ENCODE data around the gene EMCN. TPM values are rescaled to one million over a fixed set of nuclear protein-coding genes. Genes with fewer than 3 reads are reported as not detected.
A peak's percentile ranks its signal among the peaks of the same experiment; 100 is the strongest.

The EMCN gene
- total RNA-seq, 1 experiment from 2014 or later: not detected

DNA sequence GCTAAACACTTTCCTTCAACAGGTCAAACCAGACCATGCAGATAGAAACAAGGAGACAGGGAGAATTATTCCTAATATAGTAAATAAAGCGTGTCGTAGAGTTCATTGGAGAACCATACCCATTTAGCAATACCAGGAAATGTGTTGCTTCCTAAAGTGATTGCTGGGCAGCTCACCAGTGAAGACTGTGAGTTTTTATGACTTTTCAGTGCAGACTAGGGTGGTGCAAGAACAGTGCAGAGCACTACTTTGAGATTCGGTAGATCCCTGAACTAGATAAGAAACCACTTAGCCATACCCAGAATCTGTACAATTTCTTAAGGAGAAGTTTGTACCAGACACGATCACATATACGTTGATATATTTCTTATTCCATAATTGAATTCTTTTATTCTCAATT, 87.4 kb downstream of the EMCN start:
- no peaks in the 10 kb centered on the region for H3K4me1 ChIP-seq (ENCODE audit: low read length)
- DNase-seq: no peak
- H3K79me2 ChIP-seq (ENCODE audit: low read length): no peaks in the 10 kb centered on the region
- H4K20me1 ChIP-seq (ENCODE audit: insufficient read depth, low read depth, low read length): no peaks in the 10 kb centered on the region
- H3K27me3 ChIP-seq (ENCODE audit: low read length): no peaks in the 10 kb centered on the region
- H2AFZ ChIP-seq (ENCODE audit: low read length): no peak overlapping the region
- no peaks in the 10 kb centered on the region for H3K9me2 ChIP-seq (replicated peaks; ENCODE audit: insufficient read depth, low read length)
- H3K9me3 ChIP-seq (ENCODE audit: low read length): no peaks in the 10 kb centered on the region
- H3K9ac ChIP-seq (ENCODE audit: low read length): no peak overlapping the region
- H3K27ac ChIP-seq (ENCODE audit: low read length): no peak overlapping the region
- H3K4me3 ChIP-seq (ENCODE audit: low read length): no peak overlapping the region
- H3K4me2 ChIP-seq (ENCODE audit: low read depth, low read length, poor library complexity, severe bottlenecking): no peak overlapping the region
- H3K36me3 ChIP-seq (ENCODE audit: insufficient read depth, low read length): no peaks in the 10 kb centered on the region

GRCh38 chr4:100429616-100430015, 88.2 kb downstream of the EMCN start:
- Histone ChIP-seq H3K27me3 (ENCODE audit: low read length) (no peaks in the 10 kb centered on the region), H3K9me3 (ENCODE audit: low read length) (no peaks in the 10 kb centered on the region), H4K20me1 (ENCODE audit: insufficient read depth, low read depth, low read length) (no peaks in the 10 kb centered on the region), H2AFZ (ENCODE audit: low read length) (no peak overlapping the region), H3K4me2 (ENCODE audit: low read depth, low read length, poor library complexity, severe bottlenecking) (no peak overlapping the region), H3K9ac (ENCODE audit: low read length) (no peak overlapping the region), H3K27ac (ENCODE audit: low read length) (no peak overlapping the region), H3K9me2 (replicated peaks; ENCODE audit: insufficient read depth, low read length) (no peaks in the 10 kb centered on the region), H3K79me2 (ENCODE audit: low read length) (no peaks in the 10 kb centered on the region), H3K36me3 (ENCODE audit: insufficient read depth, low read length) (no peaks in the 10 kb centered on the region), H3K4me3 (ENCODE audit: low read length) (no peak overlapping the region), H3K4me1 (ENCODE audit: low read length) (no peaks in the 10 kb centered on the region)
- DNase-seq: no peak

- Histone ChIP-seq H3K79me2 (ENCODE audit: low read length) (no peaks in the 10 kb centered on the region), H3K27me3 (ENCODE audit: low read length) (no peaks in the 10 kb centered on the region), H3K9me2 (replicated peaks; ENCODE audit: insufficient read depth, low read length) (no peaks in the 10 kb centered on the region), H3K27ac (ENCODE audit: low read length) (no peak overlapping the region), H3K4me1 (ENCODE audit: low read length) (no peaks in the 10 kb centered on the region), H3K36me3 (ENCODE audit: insufficient read depth, low read length) (no peaks in the 10 kb centered on the region), H3K9ac (ENCODE audit: low read length) (no peak overlapping the region), H3K9me3 (ENCODE audit: low read length) (no peaks in the 10 kb centered on the region), H3K4me2 (ENCODE audit: low read depth, low read length, poor library complexity, severe bottlenecking) (no peak overlapping the region), H4K20me1 (ENCODE audit: insufficient read depth, low read depth, low read length) (no peaks in the 10 kb centered on the region), H2AFZ (ENCODE audit: low read length) (no peak overlapping the region), H3K4me3 (ENCODE audit: low read length) (no peak overlapping the region)
- no peak for DNase-seq
These were observed 89.8 kb downstream of the EMCN start for GRCh38 chr4:100428051-100428450.

- no peak overlapping the region for H3K4me3 ChIP-seq (ENCODE audit: low read length)
- DNase-seq: no peak
- no peaks in the 10 kb centered on the region for H3K9me3 ChIP-seq (ENCODE audit: low read length)
- H3K9me2 ChIP-seq (replicated peaks; ENCODE audit: insufficient read depth, low read length): no peaks in the 10 kb centered on the region
- H3K9ac ChIP-seq (ENCODE audit: low read length): no peak overlapping the region
- no peaks in the 10 kb centered on the region for H3K4me1 ChIP-seq (ENCODE audit: low read length)
- no peak overlapping the region for H2AFZ ChIP-seq (ENCODE audit: low read length)
- no peaks in the 10 kb centered on the region for H3K79me2 ChIP-seq (ENCODE audit: low read length)
- H3K27me3 ChIP-seq (ENCODE audit: low read length): no peaks in the 10 kb centered on the region
- no peak overlapping the region for H3K4me2 ChIP-seq (ENCODE audit: low read depth, low read length, poor library complexity, severe bottlenecking)
- no peak overlapping the region for H3K27ac ChIP-seq (ENCODE audit: low read length)
- no peaks in the 10 kb centered on the region for H3K36me3 ChIP-seq (ENCODE audit: insufficient read depth, low read length)
- no peaks in the 10 kb centered on the region for H4K20me1 ChIP-seq (ENCODE audit: insufficient read depth, low read depth, low read length)
These were observed 93.4 kb downstream of the EMCN start for GRCh38 chr4:100424376-100424775.

- DNase-seq: no peak
- no peak overlapping the region for H2AFZ ChIP-seq (ENCODE audit: low read length)
These were observed 94.9 kb downstream of the EMCN start for GRCh38 chr4:100422894-100423293.

GRCh38 chr4:100421361-100421978, 96.4 kb downstream of the EMCN start:
- no peak overlapping the region for H3K27ac ChIP-seq (ENCODE audit: low read length)
- no peaks in the 10 kb centered on the region for H3K9me3 ChIP-seq (ENCODE audit: low read length)
- H3K27me3 ChIP-seq (ENCODE audit: low read length): no peaks in the 10 kb centered on the region
- H3K4me3 ChIP-seq (ENCODE audit: low read length): no peak overlapping the region
- H3K79me2 ChIP-seq (ENCODE audit: low read length): no peaks in the 10 kb centered on the region
- no peak overlapping the region for H2AFZ ChIP-seq (ENCODE audit: low read length)
- no peaks in the 10 kb centered on the region for H3K36me3 ChIP-seq (ENCODE audit: insufficient read depth, low read length)
- DNase-seq: peak; percentile 45
- no peaks in the 10 kb centered on the region for H3K4me1 ChIP-seq (ENCODE audit: low read length)
- H3K4me2 ChIP-seq (ENCODE audit: low read depth, low read length, poor library complexity, severe bottlenecking): no peak overlapping the region
- H4K20me1 ChIP-seq (ENCODE audit: insufficient read depth, low read depth, low read length): no peaks in the 10 kb centered on the region
- no peak overlapping the region for H3K9ac ChIP-seq (ENCODE audit: low read length)
- H3K9me2 ChIP-seq (replicated peaks; ENCODE audit: insufficient read depth, low read length): no peaks in the 10 kb centered on the region

More at GRCh38 chr4:100422894-100423293, 94.9 kb downstream of the EMCN start:
- no peak overlapping the region for H3K4me2 ChIP-seq (ENCODE audit: low read depth, low read length, poor library complexity, severe bottlenecking)
- H3K79me2 ChIP-seq (ENCODE audit: low read length): no peaks in the 10 kb centered on the region
- no peak overlapping the region for H3K9ac ChIP-seq (ENCODE audit: low read length)
- H3K36me3 ChIP-seq (ENCODE audit: insufficient read depth, low read length): no peaks in the 10 kb centered on the region
- no peaks in the 10 kb centered on the region for H4K20me1 ChIP-seq (ENCODE audit: insufficient read depth, low read depth, low read length)
- no peaks in the 10 kb centered on the region for H3K27me3 ChIP-seq (ENCODE audit: low read length)
- no peak overlapping the region for H3K27ac ChIP-seq (ENCODE audit: low read length)
- no peaks in the 10 kb centered on the region for H3K9me3 ChIP-seq (ENCODE audit: low read length)
- no peaks in the 10 kb centered on the region for H3K9me2 ChIP-seq (replicated peaks; ENCODE audit: insufficient read depth, low read length)
- no peak overlapping the region for H3K4me3 ChIP-seq (ENCODE audit: low read length)
- no peaks in the 10 kb centered on the region for H3K4me1 ChIP-seq (ENCODE audit: low read length)

GRCh38 chr4:100420571-100420970, 97.3 kb downstream of the EMCN start:
- H3K4me1 ChIP-seq (ENCODE audit: low read length): no peaks in the 10 kb centered on the region
- no peaks in the 10 kb centered on the region for H3K36me3 ChIP-seq (ENCODE audit: insufficient read depth, low read length)
- no peak overlapping the region for H3K9ac ChIP-seq (ENCODE audit: low read length)

GRCh38 chr4:100417565-100417964, 100.3 kb downstream of the EMCN start:
- H4K20me1 ChIP-seq (ENCODE audit: insufficient read depth, low read depth, low read length): no peaks in the 10 kb centered on the region
- no peak overlapping the region for H3K4me2 ChIP-seq (ENCODE audit: low read depth, low read length, poor library complexity, severe bottlenecking)
- no peak overlapping the region for H3K27ac ChIP-seq (ENCODE audit: low read length)
- H3K79me2 ChIP-seq (ENCODE audit: low read length): no peaks in the 10 kb centered on the region
- H3K36me3 ChIP-seq (ENCODE audit: insufficient read depth, low read length): no peaks in the 10 kb centered on the region
- H3K4me1 ChIP-seq (ENCODE audit: low read length): no peaks in the 10 kb centered on the region
- no peaks in the 10 kb centered on the region for H3K9me3 ChIP-seq (ENCODE audit: low read length)
- H3K4me3 ChIP-seq (ENCODE audit: low read length): no peak overlapping the region
- no peaks in the 10 kb centered on the region for H3K27me3 ChIP-seq (ENCODE audit: low read length)
- H2AFZ ChIP-seq (ENCODE audit: low read length): no peak overlapping the region
- no peak for DNase-seq
- H3K9me2 ChIP-seq (replicated peaks; ENCODE audit: insufficient read depth, low read length): no peaks in the 10 kb centered on the region
- no peak overlapping the region for H3K9ac ChIP-seq (ENCODE audit: low read length)

More at GRCh38 chr4:100420571-100420970, 97.3 kb downstream of the EMCN start:
- Histone ChIP-seq H3K4me3 (ENCODE audit: low read length) (no peak overlapping the region), H4K20me1 (ENCODE audit: insufficient read depth, low read depth, low read length) (no peaks in the 10 kb centered on the region), H3K27ac (ENCODE audit: low read length) (no peak overlapping the region), H3K9me3 (ENCODE audit: low read length) (no peaks in the 10 kb centered on the region), H3K79me2 (ENCODE audit: low read length) (no peaks in the 10 kb centered on the region), H3K9me2 (replicated peaks; ENCODE audit: insufficient read depth, low read length) (no peaks in the 10 kb centered on the region), H2AFZ (ENCODE audit: low read length) (no peak overlapping the region), H3K4me2 (ENCODE audit: low read depth, low read length, poor library complexity, severe bottlenecking) (no peak overlapping the region), H3K27me3 (ENCODE audit: low read length) (no peaks in the 10 kb centered on the region)
- DNase-seq: no peak
